Neutrophil (primary cell): ENCODE measurements around the gene TEPSIN.

Source experiments
- H3K27ac ChIP-seq: fragments of 200-600 bp; sonication (generic); 2 replicates; pipeline ENCODE4 v1.5.1; 2016; ENCODE audit warnings: mild to moderate bottlenecking, moderate library complexity
- H3K27me3 ChIP-seq: fragments of 200-600 bp; sonication (generic); 2 replicates; pipeline ENCODE4 v1.6.0; 2016; ENCODE audit warnings: mild to moderate bottlenecking
- H3K36me3 ChIP-seq: fragments of 200-600 bp; sonication (generic); 2 replicates; pipeline ENCODE4 v1.5.1; 2017
- H3K4me1 ChIP-seq, 2 experiments: fragments of 200-600 bp in 1 of 2; sonication (generic) in 1 of 2; 1 replicate in 1 of 2; 2 replicates in 1 of 2; pipeline versions ENCODE4 v1.5.1 to v1.6.1; 2013 to 2016; ENCODE audit warnings: low read depth in 1 of 2, low read length in 1 of 2, mild to moderate bottlenecking in 1 of 2, moderate library complexity in 1 of 2; ENCODE audit not compliant: control insufficient read depth in 1 of 2, insufficient read depth in 1 of 2
- H3K4me3 ChIP-seq, 2 experiments: fragments of 200-600 bp in 1 of 2; sonication (generic) in 1 of 2; 1 replicate in 1 of 2; 2 replicates in 1 of 2; pipeline ENCODE4 v1.5.1; 2013 to 2016; ENCODE audit warnings: low read depth in 1 of 2, low read length in 1 of 2, mild to moderate bottlenecking in 1 of 2, moderate library complexity in 1 of 2
- H3K9me3 ChIP-seq: fragments of 200-600 bp; sonication (generic); 2 replicates; pipeline ENCODE4 v1.5.1; 2016
- CTCF ChIP-seq: fragments of 200-600 bp; sonication (generic); IDR thresholded peaks from 2 replicates; pipeline ENCODE4 v1.5.1; 2016; ENCODE audit warnings: antibody characterized with exemption

Gene TEPSIN

GRCh38 chr17:81245024-81245664 lies 6.3 kb upstream of the TEPSIN start:
- peaks cover 50% of the 10 kb centered on the region for H3K36me3 ChIP-seq
- no peaks in the 10 kb centered on the region for H3K9me3 ChIP-seq
- no peak overlapping the region for H3K27ac ChIP-seq
- H3K4me3 ChIP-seq = no peak overlapping the region
- peaks cover 3 to 8% of the 10 kb centered on the region in 2 experiments for H3K4me1 ChIP-seq
- TF ChIP-seq CTCF = no peak
- H3K27me3 ChIP-seq = no peaks in the 10 kb centered on the region

GRCh38 chr17:81244358-81245023 lies 5.6 kb upstream of the TEPSIN start:
- no peak for TF ChIP-seq CTCF
- Histone ChIP-seq H3K36me3 (peaks cover 44% of the 10 kb centered on the region), H3K4me3 (no peak overlapping the region), H3K27ac (no peak overlapping the region), H3K4me1 (peaks cover 9 to 14% of the 10 kb centered on the region in 2 experiments), H3K27me3 (no peaks in the 10 kb centered on the region), H3K9me3 (no peaks in the 10 kb centered on the region)

GRCh38 chr17:81243333-81243664 lies 4.4 kb upstream of the TEPSIN start:
- no peak for TF ChIP-seq CTCF
- peaks cover 36% of the 10 kb centered on the region for H3K36me3 ChIP-seq
- H3K4me1 ChIP-seq = peaks cover 14 to 19% of the 10 kb centered on the region in 2 experiments
- no peaks in the 10 kb centered on the region for H3K9me3 ChIP-seq
- H3K27ac ChIP-seq = no peak overlapping the region
- H3K4me3 ChIP-seq = no peak overlapping the region
- no peaks in the 10 kb centered on the region for H3K27me3 ChIP-seq

- H3K4me3 ChIP-seq = no peak overlapping the region
- H3K27ac ChIP-seq = no peak overlapping the region
- TF ChIP-seq CTCF = no peak
- H3K9me3 ChIP-seq = no peaks in the 10 kb centered on the region
- H3K27me3 ChIP-seq = no peaks in the 10 kb centered on the region
- H3K4me1 ChIP-seq = peaks cover 20 to 26% of the 10 kb centered on the region in 2 experiments
- peaks cover 32% of the 10 kb centered on the region for H3K36me3 ChIP-seq
Measured at GRCh38 chr17:81242421-81243332, 3.8 kb upstream of the TEPSIN start.

- TF ChIP-seq CTCF = peak; percentile 78
- Histone ChIP-seq H3K27me3 (no peaks in the 10 kb centered on the region), H3K27ac (no peak overlapping the region), H3K4me1 (peaks cover 26 to 30% of the 10 kb centered on the region in 2 experiments), H3K4me3 (no peak overlapping the region), H3K9me3 (no peaks in the 10 kb centered on the region), H3K36me3 (peaks cover 29% of the 10 kb centered on the region)
Measured at GRCh38 chr17:81241648-81242420, 3.0 kb upstream of the TEPSIN start.
